Prostate gland (tissue), 2 donors: Measurements from ENCODE around the gene MITF. TPM values are rescaled to one million over a fixed set of nuclear protein-coding genes. Genes with fewer than 3 reads are reported as not detected.

Experiments
- DNase-seq: peaks from one replicate; pipeline ENCODE4 v3.0.0-alpha.2; 2019; ENCODE audit warnings: low spot score
- H3K27ac ChIP-seq, 2 donors: fragments of 200-600 bp; sonication (generic); 2 replicates each; pipeline ENCODE4 v1.5.1; 2017 to 2019
- H3K27me3 ChIP-seq: fragments of 200-600 bp; sonication (generic); replicated peaks from 2 replicates; pipeline ENCODE4 v1.5.1; 2019; ENCODE audit not compliant: insufficient read depth
- H3K36me3 ChIP-seq, 2 donors: fragments of 200-600 bp; sonication (generic); 1 replicate in 1 of 2; 2 replicates in 1 of 2; pipeline versions ENCODE4 v1.5.1 to v1.8.1; 2017 to 2019
- H3K4me1 ChIP-seq: fragments of 200-600 bp; sonication (generic); replicated peaks from 2 replicates; pipeline ENCODE4 v1.5.1; 2019
- H3K4me3 ChIP-seq, 2 donors: fragments of 200-600 bp; sonication (generic); 2 replicates each; pipeline ENCODE4 v1.5.1; 2017 to 2019
- H3K9me3 ChIP-seq: fragments of 200-600 bp; sonication (generic); 2 replicates; pipeline ENCODE4 v1.5.1; 2017
- POLR2A ChIP-seq: fragments of 450-650 bp; IDR thresholded peaks from one replicate; pipeline ENCODE4 v1.6.1; 2016; ENCODE audit warnings: antibody characterized with exemption, mild to moderate bottlenecking
- POLR2AphosphoS5 ChIP-seq: sonication (generic); formaldehyde crosslinking; IDR thresholded peaks from one replicate; pipeline ENCODE4 v1.6.1; 2017; ENCODE audit warnings: antibody characterized with exemption
- WGBS: methylation state at CpG from one replicate; pipeline ENCODE4 v1.1.5; 2018; 5-methylcytosine and 5-hydroxymethylcytosine counted together
- intact Hi-C: fragments of 100-400 bp; cut with DNase I; formaldehyde crosslinking; loops from one replicate; pipeline ENCODE4 v1.14.2; 2022
- total RNA-seq, 2 donors: library from RNA; depleted of rRNA; stranded (reverse); fragments of >200 nt; gene quantifications; one replicate each; pipeline ENCODE4 v1.1.0, GENCODE V29; 2016
- TF ChIP-seq, protein P1 (sequence below), 4 experiments: fragments of 200-600 bp in 2 of 4; fragments of 450-650 bp in 2 of 4; sonication (generic) in 2 of 4; IDR thresholded peaks; 1 replicate in 3 of 4; 2 replicates in 1 of 4; pipeline ENCODE4 v1.5.1; 2016 to 2019; ENCODE audit warnings: antibody characterized with exemption in 4 of 4, mild to moderate bottlenecking in 2 of 4, moderate library complexity in 2 of 4

The MITF gene
- total RNA-seq, 2 donors from 2014 or later = 7.7 to 17.6 TPM

DNA sequence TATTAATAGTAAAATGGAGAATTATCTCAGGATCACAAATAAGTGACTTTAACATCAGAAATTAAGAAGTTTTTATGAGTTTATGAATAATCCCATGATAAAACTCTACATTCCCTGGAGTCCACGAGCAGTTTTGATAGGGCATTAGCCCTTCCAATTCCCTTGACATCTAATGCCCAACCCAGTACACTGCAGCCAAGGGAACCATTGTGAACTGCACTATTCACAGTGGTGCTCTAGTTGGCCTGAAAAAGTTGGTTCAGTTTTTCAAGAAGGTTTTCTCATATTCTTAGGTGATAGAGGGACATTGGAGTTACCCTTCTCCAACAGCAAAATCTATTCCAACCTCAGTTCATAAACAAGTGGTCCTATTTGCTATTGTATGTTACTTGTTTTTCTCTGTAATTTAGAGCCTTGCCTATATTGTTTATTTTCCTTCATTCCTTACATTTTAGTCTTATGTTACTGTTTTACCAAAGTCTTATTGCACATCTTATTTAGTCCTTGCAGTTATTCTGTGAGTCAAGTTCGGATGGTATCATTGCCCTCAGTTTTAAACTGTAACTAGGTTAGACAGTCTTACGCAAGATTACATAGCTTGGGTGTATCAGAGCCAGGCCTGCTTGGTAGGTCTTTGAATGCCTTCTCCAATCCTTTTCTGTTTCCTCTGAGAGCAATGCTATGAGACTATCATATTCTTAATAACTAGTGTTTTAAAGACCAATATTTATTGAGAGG is 202.3 kb downstream of the MITF start:
- WGBS = 91% methylated on average over 3 of the region's 3 CpGs
- no peaks in the 10 kb centered on the region for H3K9me3 ChIP-seq
- intact Hi-C loops = no loop called here

DNA sequence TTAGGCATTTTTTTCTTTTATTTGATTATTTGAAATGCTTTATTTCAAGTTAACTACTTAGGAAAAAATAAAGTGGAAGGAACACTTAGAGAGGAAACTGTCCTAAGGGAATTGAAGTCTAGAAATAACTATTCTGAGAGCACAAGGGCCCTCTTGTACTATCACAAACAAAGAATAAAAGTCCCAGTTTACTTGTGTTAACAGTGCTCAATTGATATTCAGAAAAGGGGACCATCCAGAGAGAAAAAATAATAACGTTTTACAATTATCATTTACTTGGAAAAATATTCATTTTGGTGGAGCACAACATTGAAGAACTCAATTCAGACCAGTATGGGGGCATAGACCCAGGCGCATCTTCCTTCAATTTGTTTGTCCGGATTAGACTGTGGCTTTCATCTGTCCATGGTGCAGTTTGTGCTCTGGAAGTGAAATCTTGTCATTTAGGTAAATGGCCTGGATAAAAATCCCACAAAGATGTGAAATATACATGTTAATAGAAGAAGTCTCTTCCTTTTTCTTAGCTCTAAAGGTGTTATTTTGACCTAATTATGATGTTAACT is 205.7 kb downstream of the MITF start:
- no peak for TF ChIP-seq POLR2A
- TF ChIP-seq POLR2AphosphoS5 = no peak
- TF ChIP-seq, protein P1, sequence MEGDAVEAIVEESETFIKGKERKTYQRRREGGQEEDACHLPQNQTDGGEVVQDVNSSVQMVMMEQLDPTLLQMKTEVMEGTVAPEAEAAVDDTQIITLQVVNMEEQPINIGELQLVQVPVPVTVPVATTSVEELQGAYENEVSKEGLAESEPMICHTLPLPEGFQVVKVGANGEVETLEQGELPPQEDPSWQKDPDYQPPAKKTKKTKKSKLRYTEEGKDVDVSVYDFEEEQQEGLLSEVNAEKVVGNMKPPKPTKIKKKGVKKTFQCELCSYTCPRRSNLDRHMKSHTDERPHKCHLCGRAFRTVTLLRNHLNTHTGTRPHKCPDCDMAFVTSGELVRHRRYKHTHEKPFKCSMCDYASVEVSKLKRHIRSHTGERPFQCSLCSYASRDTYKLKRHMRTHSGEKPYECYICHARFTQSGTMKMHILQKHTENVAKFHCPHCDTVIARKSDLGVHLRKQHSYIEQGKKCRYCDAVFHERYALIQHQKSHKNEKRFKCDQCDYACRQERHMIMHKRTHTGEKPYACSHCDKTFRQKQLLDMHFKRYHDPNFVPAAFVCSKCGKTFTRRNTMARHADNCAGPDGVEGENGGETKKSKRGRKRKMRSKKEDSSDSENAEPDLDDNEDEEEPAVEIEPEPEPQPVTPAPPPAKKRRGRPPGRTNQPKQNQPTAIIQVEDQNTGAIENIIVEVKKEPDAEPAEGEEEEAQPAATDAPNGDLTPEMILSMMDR (IDR thresholded peaks at IDR 0.05) = no peak
- intact Hi-C loops = no loop called here
- H3K36me3 ChIP-seq = no peaks in the 10 kb centered on the region
- no peaks in the 10 kb centered on the region for H3K27me3 ChIP-seq
- H3K4me1 ChIP-seq = no peaks in the 10 kb centered on the region
- DNase-seq = no peak
- no peak overlapping the region for H3K27ac ChIP-seq
- 72% methylated on average over 3 of the region's 3 CpGs for WGBS
- no peak overlapping the region for H3K4me3 ChIP-seq
- no peaks in the 10 kb centered on the region for H3K9me3 ChIP-seq

More for the DNA sequence above, 202.3 kb downstream of the MITF start:
- no peak for TF ChIP-seq POLR2A
- TF ChIP-seq, protein P1 (IDR thresholded peaks at IDR 0.05) = no peak
- no peak for TF ChIP-seq POLR2AphosphoS5
- Histone ChIP-seq H3K36me3 (no peaks in the 10 kb centered on the region), H3K4me3 (no peak overlapping the region), H3K4me1 (no peaks in the 10 kb centered on the region), H3K27me3 (no peaks in the 10 kb centered on the region), H3K27ac (no peak overlapping the region)
- DNase-seq = no peak

DNA sequence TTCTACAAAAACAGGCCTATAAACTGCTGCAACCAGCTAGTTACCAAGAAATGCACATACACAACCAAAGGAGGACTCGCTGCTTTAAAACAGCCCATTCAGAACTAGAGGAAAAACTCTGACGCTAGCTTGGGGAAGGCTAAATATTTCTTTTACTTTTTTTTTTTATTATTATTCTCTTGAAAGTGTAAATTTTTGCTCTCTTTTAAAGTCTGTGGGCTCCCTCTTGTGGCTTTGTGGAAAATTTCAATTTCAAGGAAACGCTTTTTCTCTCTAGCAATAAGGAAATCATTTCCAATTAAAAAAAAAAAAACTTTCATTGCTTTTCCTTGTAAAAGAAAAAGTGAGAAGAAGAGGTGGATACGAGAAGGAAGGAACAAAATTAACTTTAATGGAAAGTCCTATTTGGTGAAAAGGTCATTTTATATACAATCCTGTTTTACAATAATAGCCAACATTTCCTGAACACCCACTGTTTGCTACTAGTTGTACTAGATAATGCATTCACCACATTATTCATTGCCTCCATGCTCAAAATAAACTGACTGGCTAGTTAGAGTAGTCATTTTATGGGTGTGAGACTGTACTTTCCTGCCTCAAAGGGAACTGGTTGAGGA is 209.1 kb downstream of the MITF start:
- Histone ChIP-seq H3K4me3 (no peak overlapping the region), H3K27me3 (no peaks in the 10 kb centered on the region), H3K9me3 (no peaks in the 10 kb centered on the region), H3K36me3 (no peaks in the 10 kb centered on the region), H3K27ac (no peak overlapping the region), H3K4me1 (no peaks in the 10 kb centered on the region)
- intact Hi-C loops = no loop called here
- TF ChIP-seq, protein P1 (IDR thresholded peaks at IDR 0.05) = peak; percentile 16 to 63 (median 48)
- TF ChIP-seq POLR2AphosphoS5 (no peak), POLR2A (no peak)
- DNase-seq = no peak
- WGBS = 11% methylated on average over 4 of the region's 4 CpGs

DNA sequence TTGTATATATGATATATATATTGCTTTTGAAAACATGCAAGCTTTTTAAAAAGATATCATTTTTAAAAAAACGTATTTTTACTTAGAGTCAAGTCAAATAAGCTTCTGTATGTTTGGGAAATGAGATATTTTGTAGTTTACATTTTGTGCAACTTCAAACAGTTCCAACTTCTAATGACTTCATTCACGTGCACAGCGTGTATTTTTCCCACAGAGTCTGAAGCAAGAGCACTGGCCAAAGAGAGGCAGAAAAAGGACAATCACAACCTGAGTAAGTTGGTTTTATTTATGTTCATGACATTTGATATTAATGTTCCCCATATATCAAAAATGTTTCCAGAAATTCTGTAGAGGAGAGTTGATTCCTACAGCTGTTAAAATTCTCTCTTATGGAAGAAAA is 212.4 kb downstream of the MITF start:
- Histone ChIP-seq H3K27ac (no peak overlapping the region), H3K4me1 (no peaks in the 10 kb centered on the region), H3K9me3 (no peaks in the 10 kb centered on the region), H3K27me3 (no peaks in the 10 kb centered on the region), H3K36me3 (no peaks in the 10 kb centered on the region), H3K4me3 (no peak overlapping the region)
- no peak for DNase-seq
- TF ChIP-seq, protein P1 (IDR thresholded peaks at IDR 0.05) = no peak
- TF ChIP-seq POLR2A = no peak
- WGBS = 78% methylated on average over 3 of the region's 3 CpGs
- intact Hi-C loops = no loop called here
